CD4-positive, alpha-beta T cell treated with Interleukin-4 for 4 hours (primary cell): ENCODE data around the gene ATP4B.
"Not testable (repeated sequence)": the region's sequence is repeated elsewhere in the genome, so short reads cannot be mapped to it uniquely, and the experiment has no call there.

ENCODE experiments used
- DNase-seq: peaks from one replicate; pipeline ENCODE4 v3.0.0-alpha.2; 2020

Gene ATP4B

DNA sequence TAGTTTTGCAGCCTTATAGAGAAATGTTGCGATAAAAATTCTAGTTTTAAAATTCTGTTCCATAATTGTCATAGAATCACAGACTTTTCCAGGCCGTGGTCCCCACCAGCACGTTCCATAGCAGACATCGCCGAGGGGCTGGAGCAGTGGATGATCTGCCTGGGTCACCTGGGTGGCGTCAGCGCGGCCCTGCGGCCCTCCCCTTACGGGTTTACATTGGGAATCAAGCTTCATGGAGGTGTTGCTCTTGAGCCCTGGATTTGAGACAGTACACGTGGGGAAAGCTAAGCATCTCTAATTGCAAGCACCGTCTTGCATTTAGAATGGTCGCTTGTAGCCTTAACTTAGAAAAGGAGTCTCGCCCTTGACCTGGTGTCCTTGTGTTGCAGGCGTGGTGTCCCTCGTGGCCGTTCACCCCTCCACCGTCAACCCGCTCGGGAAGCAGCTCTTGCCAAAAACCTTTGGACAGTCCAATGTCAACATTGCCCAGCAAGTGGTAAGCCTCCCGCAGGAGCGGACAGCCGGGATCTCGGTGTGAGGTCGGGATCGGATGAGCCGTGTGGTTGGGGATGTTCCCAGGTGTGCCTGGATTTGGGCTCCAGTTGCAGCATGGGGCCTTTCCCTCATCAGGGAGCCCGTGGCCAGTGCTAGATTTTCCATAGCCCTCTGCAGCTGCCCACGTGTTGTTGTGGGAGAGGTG lies 35.1 kb downstream of the ATP4B start:
- DNase-seq, result no peak

DNA sequence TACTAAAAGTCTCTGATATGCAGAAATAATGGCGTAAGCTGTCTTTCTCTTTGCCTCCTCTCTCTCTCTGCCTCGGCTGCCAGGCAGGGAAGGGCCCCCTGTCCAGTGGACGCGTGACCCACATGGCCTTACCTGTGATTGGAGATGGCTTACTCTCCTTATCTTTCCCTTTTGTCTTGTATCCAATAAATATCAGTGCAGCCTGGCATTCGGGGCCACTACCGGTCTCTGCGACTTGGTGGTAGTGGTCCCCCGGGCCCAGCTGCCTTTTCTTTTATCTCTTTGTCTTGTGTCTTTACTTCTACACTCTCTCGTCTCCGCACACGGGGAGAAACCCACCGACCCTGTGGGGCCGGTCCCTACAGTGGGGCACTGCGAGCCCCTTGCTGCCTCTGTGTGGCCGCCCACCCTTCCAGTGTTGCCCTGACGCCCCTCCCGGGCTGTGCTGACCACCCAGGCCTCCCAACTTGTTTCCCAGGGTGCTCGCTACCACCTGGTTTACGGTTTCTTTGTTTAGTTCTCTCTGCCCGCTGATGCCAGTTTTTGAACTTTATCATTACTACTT lies 35.9 kb downstream of the ATP4B start:
- not testable (repeated sequence) for DNase-seq

DNA sequence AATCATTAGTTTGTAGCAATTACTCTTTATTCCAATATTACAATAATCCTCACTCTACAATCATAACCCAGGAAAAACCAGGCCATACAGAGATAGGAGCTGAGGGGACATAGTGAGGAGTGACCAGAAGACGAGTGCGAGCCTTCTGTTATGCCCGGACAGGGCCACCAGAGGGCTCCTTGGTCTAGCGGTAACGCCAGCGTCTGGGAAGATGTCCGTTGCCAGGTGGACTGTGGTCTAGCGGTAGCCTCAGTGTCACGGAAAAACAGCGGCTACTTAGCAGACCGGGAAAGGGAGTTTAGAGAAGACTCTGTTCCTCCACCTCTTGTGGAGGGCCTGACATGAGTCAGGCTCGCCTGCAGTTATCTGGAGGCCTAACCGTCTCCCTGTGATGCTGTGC lies 36.5 kb downstream of the ATP4B start:
- DNase-seq, result not testable (repeated sequence)

- DNase-seq, result no peak
These were observed 37.0 kb downstream of the ATP4B start for GRCh38 chr13:113621046-113621445.

- no peak for DNase-seq
These were observed 37.8 kb downstream of the ATP4B start for GRCh38 chr13:113620036-113620796.

DNA sequence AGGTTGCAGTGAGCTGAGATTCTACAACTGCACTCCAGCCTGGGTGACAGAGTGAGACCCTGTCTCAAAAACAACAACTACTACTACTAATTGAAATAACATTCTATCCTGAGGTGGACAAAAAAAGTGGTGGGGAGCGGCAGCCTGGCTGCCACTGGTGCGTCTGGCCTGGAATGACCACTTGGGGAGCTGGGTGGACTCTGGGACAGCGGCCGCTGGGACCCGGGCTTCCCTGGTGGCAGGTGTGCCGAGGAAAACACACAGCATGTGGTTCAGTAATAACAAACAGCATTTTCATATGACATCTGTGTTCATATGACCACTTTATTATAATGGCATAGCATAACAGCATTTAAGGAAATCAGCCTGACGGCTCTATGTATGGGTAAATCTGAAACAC lies 39.5 kb downstream of the ATP4B start:
- DNase-seq, result no peak

GRCh38 chr13:113617961-113618360 lies 40.0 kb downstream of the ATP4B start:
- DNase-seq, result no peak

GRCh38 chr13:113616991-113617749 lies 40.8 kb downstream of the ATP4B start:
- DNase-seq, result no peak

GRCh38 chr13:113616281-113616906 lies 41.6 kb downstream of the ATP4B start:
- no peak for DNase-seq

DNA sequence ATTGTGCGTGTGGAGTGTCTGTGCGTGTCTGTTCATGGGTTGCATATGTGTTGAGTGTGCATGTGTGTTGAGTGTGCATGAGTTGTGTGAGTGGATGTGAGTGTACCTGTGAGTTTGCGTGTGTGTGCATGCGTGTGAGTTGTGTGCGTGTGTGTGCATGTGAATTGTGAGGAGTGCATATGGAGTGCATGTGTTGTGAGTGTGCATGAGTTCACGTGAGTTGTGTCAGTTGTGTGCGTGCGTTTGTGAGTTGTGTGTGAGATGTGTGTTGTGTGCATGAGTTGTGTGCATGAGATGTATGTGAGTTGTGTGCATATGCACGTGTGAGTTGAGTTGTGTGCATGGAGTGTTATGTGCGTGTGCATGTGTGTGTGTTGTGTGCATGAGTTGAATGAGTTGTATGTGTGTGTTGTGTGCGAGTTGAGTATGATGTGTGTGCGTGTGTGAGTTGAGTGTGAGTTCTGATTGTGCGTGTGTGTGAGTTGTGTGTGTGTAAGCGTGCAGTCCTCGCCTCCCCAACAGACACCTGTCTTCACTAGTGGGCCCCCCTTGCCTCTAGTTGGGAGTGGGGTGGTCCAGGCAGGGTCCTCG lies 44.1 kb downstream of the ATP4B start:
- no peak for DNase-seq

DNA sequence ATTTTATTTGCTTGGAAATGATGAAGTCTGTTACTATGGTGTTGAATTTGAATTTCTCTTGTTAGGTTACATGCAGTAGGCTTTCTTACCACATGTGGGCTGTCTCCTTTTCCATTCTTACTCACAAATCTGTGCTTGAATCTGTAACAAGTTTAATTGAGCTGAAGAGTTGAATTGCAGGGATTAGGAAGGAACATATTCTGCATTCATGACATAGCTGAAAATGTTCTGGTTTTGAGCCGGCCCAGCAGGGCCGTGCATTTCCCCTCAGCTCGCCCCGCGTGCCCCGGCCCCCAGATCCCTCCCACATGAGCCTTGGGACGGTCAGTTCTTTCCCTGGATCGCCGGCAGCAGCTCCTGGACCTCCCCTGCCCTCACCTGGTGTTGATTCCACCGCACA lies 45.4 kb downstream of the ATP4B start:
- no peak for DNase-seq

DNA sequence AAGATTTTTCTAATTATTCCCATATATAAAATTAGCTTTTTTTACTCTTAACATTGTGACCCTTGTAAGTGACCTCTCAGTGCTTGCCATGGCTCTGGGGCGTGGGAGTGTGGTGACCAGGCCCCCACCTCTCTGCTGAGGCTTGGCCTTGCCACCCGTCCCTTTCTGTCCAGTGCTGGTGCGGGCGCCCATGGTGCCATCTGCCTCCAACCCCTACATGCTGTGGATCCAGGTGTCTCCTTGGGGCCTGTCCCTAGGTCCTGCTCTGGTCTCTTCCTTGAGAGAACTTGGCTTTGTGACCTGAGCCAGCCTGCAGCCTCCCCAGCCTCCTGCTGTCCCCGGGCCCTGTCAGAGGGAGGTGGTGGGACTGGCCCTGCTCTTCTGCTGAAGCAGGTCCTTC lies 46.0 kb downstream of the ATP4B start:
- DNase-seq, result no peak

DNA sequence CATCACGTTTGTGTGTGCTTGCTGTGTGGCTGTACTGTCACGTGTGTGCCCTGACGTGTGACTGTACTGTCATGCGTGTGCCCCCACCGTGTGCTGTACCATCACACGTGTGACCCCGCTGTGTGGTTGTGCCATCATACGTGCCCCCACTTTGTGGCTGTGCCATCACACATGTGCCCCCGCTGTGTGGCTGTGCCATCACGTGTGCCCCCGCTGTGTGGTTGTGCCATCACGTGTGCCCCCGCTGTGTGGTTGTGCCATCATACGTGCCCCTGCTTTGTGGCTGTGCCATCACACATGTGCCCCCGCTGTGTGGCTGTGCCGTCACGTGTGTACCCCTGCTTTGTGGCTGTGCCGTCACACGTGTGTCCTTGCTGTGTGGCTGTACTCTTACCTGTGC lies 47.7 kb downstream of the ATP4B start:
- no peak for DNase-seq

- DNase-seq, result no peak
These were observed 48.4 kb downstream of the ATP4B start for GRCh38 chr13:113609616-113610015.

- no peak for DNase-seq
These were observed 48.9 kb downstream of the ATP4B start for GRCh38 chr13:113608967-113609533.

DNA sequence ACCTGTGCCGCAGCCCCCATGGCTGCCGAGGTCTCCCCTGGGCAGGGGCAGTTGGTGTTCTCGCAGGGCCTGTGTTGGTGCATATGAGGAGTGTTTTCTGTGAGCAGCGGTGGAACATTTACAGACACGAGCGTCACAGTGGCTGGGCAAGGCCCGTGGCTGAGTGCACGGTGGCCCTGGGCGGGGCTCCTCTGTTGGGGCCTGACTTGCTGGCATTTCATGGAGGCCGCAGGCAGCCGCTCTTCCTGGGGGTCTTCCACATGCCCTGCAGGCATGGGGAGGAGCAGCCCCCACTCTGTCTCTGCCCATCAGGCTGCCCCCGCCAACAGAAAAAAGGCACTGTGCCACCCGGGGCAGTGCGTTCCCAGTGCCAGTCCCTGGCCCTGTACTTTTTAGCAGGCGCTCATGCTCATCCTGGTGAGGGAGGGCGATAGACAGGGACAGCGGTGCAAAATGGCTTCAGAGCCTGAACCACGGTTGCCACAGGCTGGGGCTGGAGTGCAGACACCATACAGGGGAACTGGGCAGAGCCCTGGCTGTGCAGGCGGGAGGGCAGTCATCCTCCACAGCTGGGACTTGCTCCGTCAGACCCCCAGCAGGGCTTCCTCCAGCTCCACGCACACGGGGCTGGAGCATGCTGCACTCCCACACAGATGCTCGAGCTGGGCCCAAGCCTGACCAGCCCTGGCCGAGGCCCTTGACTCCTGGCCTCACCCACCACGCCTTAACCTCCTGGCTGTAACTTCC lies 49.9 kb downstream of the ATP4B start:
- no peak for DNase-seq

DNA sequence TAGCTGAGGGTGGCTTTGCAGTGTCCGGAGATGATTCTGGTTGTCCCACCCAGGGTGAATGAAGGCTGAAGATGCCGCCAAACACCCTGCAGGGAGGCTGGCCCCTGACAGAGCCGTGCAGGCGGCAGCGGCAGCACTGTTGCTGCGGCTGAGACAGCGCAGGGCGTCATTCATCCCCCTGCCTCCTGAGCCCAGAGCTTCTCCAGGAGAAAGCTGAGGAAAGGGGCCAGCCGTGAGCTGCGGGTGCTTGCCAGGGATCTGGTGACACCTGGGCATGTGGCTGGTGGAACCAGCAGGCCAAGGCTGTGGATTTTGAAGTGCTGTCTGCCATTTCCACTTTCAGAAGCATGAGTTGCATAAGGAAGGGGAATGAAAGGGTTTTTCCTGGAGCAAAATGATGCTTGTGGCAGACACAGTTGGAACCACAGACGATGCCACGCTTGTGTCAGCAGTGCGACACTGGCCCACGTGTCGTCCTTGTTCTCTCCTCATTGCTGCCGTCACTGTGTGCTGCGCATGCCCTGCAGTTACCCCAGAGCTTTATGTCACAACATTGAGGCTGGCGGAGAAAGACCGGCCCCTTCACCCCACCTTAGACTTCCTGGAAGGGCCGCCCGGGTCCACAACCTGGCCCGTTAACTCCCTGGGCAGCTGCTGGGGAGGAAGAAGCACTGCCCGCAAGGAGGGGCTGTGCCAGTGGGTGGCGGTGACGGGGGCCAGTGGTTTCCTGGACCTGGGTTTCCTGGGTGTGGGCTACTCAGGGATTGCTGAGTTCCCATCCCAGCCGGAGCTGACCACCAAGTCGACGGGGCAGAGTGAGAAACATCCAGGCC lies 50.7 kb downstream of the ATP4B start:
- no peak for DNase-seq

GRCh38 chr13:113605866-113606438 lies 52.0 kb downstream of the ATP4B start:
- DNase-seq, result no peak

- no peak for DNase-seq
These were observed 52.5 kb downstream of the ATP4B start for GRCh38 chr13:113605461-113605860.

DNA sequence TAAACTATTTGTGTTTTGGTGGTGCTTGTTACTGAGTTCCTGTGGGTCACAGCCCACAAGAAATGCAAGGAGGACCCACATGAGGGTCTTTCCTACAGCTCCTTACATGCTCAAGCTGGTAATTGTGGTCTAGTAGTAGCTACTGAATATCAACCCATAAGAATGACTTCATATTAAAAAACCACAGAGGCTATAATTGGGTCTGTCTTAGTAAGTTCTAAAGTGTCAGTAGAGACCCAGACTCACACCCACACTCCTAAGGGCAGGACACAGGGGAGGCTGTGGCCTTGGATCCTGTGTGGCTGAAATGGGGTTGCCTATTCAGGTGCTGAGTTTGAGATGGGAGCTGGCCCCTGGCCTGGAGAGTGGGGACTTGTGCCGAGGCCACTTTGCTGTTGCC lies 53.8 kb downstream of the ATP4B start:
- DNase-seq, result no peak
